DOHH2 (cell line): ENCODE data around the gene TBC1D22A.

Source experiments
- H3F3A ChIP-seq: fragments of 200-600 bp; sonication (generic), shearing (Covaris generic); 2 replicates; pipeline ENCODE4 v1.6.0; 2016; ENCODE audit warnings: antibody characterized with exemption, mild to moderate bottlenecking; ENCODE audit not compliant: control insufficient read depth, insufficient read depth
- H3K27ac ChIP-seq: fragments of 200-600 bp; sonication (generic); 2 replicates; pipeline ENCODE4 v1.5.1; 2014; ENCODE audit warnings: low read depth, mild to moderate bottlenecking, low read length, moderate library complexity
- H3K27me3 ChIP-seq: fragments of 200-600 bp; sonication (generic); 2 replicates; pipeline ENCODE4 v1.6.1; 2014; ENCODE audit warnings: mild to moderate bottlenecking, low read length, mixed read lengths; ENCODE audit not compliant: control insufficient read depth
- H3K36me3 ChIP-seq: fragments of 200-600 bp; sonication (generic); 2 replicates; pipeline ENCODE4 v1.6.1; 2014; ENCODE audit warnings: mild to moderate bottlenecking, low read length, moderate library complexity, mixed read lengths; ENCODE audit not compliant: control insufficient read depth
- H3K4me1 ChIP-seq: fragments of 200-600 bp; sonication (generic); 2 replicates; pipeline ENCODE4 v1.6.1; 2014; ENCODE audit warnings: mild to moderate bottlenecking, low read length, mixed read lengths; ENCODE audit not compliant: control insufficient read depth
- H3K4me2 ChIP-seq: fragments of 200-600 bp; sonication (generic); 2 replicates; pipeline ENCODE4 v1.6.0; 2014; ENCODE audit warnings: mild to moderate bottlenecking, low read length, moderate library complexity
- H3K4me3 ChIP-seq: fragments of 200-600 bp; sonication (generic); 2 replicates; pipeline ENCODE4 v1.5.1; 2014; ENCODE audit warnings: mild to moderate bottlenecking, low read length, mixed read lengths
- H3K79me2 ChIP-seq: fragments of 200-600 bp; sonication (generic); 2 replicates; pipeline ENCODE4 v1.6.1; 2014; ENCODE audit warnings: mild to moderate bottlenecking, low read length, mixed read lengths; ENCODE audit not compliant: control insufficient read depth
- H3K9me2 ChIP-seq: fragments of 200-600 bp; sonication (generic); replicated peaks from 2 replicates; pipeline ENCODE4 v1.6.1; 2014; ENCODE audit warnings: mild to moderate bottlenecking, low read length, mixed read lengths; ENCODE audit not compliant: control insufficient read depth
- H3K9me3 ChIP-seq: fragments of 200-600 bp; sonication (generic); 2 replicates; pipeline ENCODE4 v1.6.1; 2014; ENCODE audit warnings: antibody characterized with exemption, low read length, mixed read lengths; ENCODE audit not compliant: control insufficient read depth, insufficient read depth
- H4K20me1 ChIP-seq: fragments of 200-600 bp; sonication (generic); 2 replicates; pipeline ENCODE4 v1.6.0; 2014; ENCODE audit warnings: low read depth, mild to moderate bottlenecking, antibody characterized with exemption, low read length, moderate library complexity; ENCODE audit not compliant: control insufficient read depth, insufficient read depth
- EZH2phosphoT487 ChIP-seq: fragments of 200-600 bp; sonication (generic); IDR thresholded peaks from 2 replicates; pipeline ENCODE4 v1.6.1; 2017; ENCODE audit warnings: borderline replicate concordance, mild to moderate bottlenecking, antibody characterized with exemption, low read length, moderate library complexity, mixed read lengths
- TF ChIP-seq, protein P1 (sequence below): fragments of 200-600 bp; sonication (generic); IDR thresholded peaks from one replicate; pipeline ENCODE4 v1.5.1; 2014; ENCODE audit warnings: antibody characterized with exemption, mild to moderate bottlenecking, low read depth, low read length; ENCODE audit not compliant: poor library complexity, severe bottlenecking

TBC1D22A gene

DNA sequence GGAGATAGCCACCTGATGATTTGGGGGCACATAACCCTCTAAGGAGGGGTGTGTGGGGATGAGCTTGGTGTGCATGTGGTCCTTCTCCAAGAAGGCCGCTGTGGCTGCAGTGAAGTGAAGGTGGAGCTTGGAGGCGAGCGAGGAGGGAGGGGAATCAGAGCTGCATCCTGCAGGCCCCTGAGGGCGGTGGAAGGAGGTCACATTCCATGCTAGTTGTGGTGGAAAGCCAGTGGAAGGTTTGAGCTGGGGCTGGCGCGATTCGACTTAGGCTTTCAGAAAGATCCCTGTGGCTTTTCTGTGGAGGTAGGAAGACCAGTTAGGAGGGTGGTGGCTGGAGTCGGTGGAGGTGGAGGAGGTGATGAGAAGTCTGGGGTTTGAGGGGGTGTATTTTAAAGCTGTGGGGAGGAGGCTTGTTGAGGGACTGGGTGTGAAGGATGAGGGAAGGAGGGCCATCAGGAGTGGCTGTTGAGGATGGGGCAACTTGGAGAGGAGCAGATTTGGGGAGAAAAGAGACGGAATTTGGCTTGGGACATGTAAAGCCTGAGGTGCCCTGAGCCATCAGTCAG is 62.0 kb downstream of the TBC1D22A start:
- Histone ChIP-seq H3K9me2 (no peaks in the 10 kb centered on the region), H3K4me2 (no peak overlapping the region), H3K36me3 (peaks cover 59% of the 10 kb centered on the region), H3K27me3 (no peaks in the 10 kb centered on the region), H3K79me2 (peaks cover 98% of the 10 kb centered on the region), H4K20me1 (peaks cover 14% of the 10 kb centered on the region; the same call in 1 of the 2 replicates), H3F3A (no peaks in the 10 kb centered on the region), H3K27ac (no peak overlapping the region), H3K4me1 (no peaks in the 10 kb centered on the region), H3K9me3 (no peaks in the 10 kb centered on the region), H3K4me3 (no peak overlapping the region)
- TF ChIP-seq EZH2phosphoT487: no peak
- TF ChIP-seq, protein P1, sequence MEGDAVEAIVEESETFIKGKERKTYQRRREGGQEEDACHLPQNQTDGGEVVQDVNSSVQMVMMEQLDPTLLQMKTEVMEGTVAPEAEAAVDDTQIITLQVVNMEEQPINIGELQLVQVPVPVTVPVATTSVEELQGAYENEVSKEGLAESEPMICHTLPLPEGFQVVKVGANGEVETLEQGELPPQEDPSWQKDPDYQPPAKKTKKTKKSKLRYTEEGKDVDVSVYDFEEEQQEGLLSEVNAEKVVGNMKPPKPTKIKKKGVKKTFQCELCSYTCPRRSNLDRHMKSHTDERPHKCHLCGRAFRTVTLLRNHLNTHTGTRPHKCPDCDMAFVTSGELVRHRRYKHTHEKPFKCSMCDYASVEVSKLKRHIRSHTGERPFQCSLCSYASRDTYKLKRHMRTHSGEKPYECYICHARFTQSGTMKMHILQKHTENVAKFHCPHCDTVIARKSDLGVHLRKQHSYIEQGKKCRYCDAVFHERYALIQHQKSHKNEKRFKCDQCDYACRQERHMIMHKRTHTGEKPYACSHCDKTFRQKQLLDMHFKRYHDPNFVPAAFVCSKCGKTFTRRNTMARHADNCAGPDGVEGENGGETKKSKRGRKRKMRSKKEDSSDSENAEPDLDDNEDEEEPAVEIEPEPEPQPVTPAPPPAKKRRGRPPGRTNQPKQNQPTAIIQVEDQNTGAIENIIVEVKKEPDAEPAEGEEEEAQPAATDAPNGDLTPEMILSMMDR: no peak

DNA sequence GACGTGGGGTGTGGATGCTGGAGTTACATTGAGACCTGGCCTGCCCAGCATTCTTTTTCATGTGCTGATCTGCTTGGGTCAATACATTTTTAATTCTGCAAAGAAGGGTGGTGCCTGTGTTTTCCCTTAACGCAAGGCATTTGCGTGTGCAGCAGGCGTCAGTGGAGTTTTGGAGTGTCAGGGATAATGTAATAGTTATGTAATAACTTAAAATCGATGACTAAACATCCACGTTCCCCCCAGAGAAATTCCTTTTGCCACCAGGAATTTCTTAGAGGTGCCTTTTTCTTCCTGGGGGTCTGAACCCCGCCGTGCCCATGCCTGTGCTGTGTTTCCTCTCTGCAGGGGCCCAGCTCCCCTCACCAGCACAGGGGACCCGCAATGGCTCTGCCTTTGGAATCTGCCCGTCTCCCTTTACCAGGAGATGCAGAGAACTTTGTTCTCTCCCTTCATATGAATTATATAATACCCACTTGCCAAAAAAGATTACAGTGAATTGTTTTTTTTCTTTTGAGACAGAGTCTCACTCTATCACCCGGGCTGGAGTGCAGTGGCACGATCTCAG is 62.6 kb downstream of the TBC1D22A start:
- TF ChIP-seq EZH2phosphoT487: no peak
- Histone ChIP-seq H3K4me1 (no peaks in the 10 kb centered on the region), H3K9me3 (no peaks in the 10 kb centered on the region), H3K36me3 (peaks cover 66% of the 10 kb centered on the region), H3K4me3 (no peak overlapping the region), H3K27ac (no peak overlapping the region), H3K4me2 (no peak overlapping the region), H3K9me2 (no peaks in the 10 kb centered on the region), H4K20me1 (peaks cover 12% of the 10 kb centered on the region; the same call in 1 of the 2 replicates), H3K79me2 (peaks cover 99% of the 10 kb centered on the region), H3K27me3 (no peaks in the 10 kb centered on the region), H3F3A (no peaks in the 10 kb centered on the region)

GRCh38 chr22:46826438-46827135 is 64.1 kb downstream of the TBC1D22A start:
- no peaks in the 10 kb centered on the region for H3K4me1 ChIP-seq
- H3K27ac ChIP-seq: no peak overlapping the region
- H3K79me2 ChIP-seq: peaks cover 99% of the 10 kb centered on the region
- H3F3A ChIP-seq: no peaks in the 10 kb centered on the region
- H3K27me3 ChIP-seq: no peaks in the 10 kb centered on the region
- H3K4me2 ChIP-seq: no peak overlapping the region
- peaks cover 79% of the 10 kb centered on the region for H3K36me3 ChIP-seq
- 0 out of 2 replicates have a peak, but pooled peaks cover 8% of the 10 kb centered on the region for H4K20me1 ChIP-seq
- H3K9me2 ChIP-seq: no peaks in the 10 kb centered on the region
- no peaks in the 10 kb centered on the region for H3K9me3 ChIP-seq
- H3K4me3 ChIP-seq: no peak overlapping the region
- TF ChIP-seq, protein P1: no peak
- TF ChIP-seq EZH2phosphoT487: no peak
